Stimulated activated CD4-positive, alpha-beta T cell treated with anti-CD3 and anti-CD28 coated beads, TNF-alpha, amount 100 ng/mL, for 24 hours (primary cell): Measurements from ENCODE around the gene SLC22A15.
"Not testable (repeated sequence)": the region's sequence is repeated elsewhere in the genome, so short reads cannot be mapped to it uniquely, and the experiment has no call there.

ENCODE experiments used
- DNase-seq, 3 experiments: peaks; one replicate each; pipeline ENCODE4 v3.0.0-alpha.2; 2020; ENCODE audit warnings: low read depth in 3 of 3

SLC22A15 gene

DNA sequence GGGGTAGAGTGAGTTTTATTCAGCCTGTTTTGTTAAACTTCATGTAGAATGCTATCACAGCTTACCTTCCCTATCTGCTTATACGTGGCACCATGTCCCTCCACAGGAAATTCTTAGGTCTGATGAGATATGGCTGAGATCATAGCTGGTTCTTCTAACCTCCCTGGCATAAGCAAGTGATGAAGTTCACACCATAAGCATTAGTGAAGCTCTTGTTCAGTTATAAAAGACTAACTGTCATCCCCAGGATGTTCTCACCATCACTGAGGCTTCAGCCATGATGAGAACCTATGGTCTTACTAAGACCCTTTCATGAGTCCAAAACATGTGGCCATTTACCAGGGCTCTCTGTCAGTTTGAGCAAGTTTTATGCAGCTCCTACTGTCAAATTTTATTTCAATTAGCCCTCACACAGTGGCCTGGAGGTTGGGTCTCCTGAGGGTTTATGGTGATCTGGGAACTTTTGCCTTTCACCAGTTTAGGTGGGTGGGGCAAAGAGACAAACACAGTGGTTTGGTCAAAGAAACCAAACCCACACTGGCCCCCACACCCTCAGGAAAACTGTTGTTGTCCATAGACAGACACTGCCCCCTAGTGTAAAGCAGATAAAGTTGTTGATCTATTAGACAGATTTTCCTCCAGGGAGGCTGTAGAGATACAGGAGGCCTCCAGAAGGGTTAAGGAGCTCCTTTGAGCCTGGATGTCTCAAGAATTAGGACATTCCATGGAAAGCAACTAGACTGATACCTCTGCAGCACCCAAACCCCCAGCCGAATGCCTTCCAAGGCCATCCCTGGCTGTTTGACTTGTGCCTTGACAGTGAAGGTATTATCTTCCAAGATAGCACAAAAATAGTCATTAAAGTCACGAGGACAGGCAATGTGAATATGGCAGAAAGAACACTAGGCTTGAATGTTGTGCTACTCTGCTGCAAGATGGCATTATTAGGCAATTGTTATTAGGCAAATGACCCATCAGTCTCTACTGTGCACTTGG lies 5.0 kb downstream of the SLC22A15 start:
- no peak for DNase-seq

DNA sequence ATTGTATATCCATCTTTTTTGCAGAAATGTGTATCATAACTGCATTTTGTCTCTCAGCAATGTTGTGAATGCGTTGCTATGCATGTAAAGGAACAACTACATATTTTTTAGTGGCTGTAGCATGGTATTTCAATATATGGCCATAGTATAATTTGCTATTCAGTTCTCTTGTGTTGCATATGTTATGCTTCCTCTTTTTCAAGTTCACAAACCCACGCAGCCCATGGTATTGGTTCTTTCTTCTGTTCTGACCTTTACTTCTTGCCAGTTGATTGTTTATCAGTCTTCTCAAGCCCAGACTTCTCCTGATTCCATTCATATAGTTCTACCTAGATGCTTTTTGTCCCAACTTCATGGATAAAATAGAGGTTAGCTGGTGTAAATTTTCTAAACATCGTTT lies 6.1 kb downstream of the SLC22A15 start:
- DNase-seq = no peak

DNA sequence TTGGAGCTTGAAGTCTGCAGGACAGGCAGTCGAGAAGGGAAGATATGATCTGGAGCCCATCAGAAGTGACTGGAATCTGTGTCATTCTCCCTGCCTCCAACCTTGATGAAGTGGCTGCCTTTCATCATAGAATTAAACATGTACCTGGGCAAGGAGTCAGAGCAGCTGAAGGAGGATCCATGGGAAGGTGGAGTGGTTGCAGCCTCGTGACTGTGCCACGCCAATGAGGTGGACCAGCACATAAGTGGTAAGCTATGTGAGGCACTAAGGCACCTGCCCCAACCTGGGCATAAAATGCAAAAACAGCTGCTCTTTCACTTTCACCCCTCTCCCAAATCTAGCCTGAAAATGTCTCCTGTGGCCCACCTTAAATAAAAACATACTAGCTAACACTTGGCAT lies 7.3 kb downstream of the SLC22A15 start:
- no peak for DNase-seq

- no peak for DNase-seq
Observed at GRCh38 chr1:115987623-115988022, 11.3 kb downstream of the SLC22A15 start.

DNA sequence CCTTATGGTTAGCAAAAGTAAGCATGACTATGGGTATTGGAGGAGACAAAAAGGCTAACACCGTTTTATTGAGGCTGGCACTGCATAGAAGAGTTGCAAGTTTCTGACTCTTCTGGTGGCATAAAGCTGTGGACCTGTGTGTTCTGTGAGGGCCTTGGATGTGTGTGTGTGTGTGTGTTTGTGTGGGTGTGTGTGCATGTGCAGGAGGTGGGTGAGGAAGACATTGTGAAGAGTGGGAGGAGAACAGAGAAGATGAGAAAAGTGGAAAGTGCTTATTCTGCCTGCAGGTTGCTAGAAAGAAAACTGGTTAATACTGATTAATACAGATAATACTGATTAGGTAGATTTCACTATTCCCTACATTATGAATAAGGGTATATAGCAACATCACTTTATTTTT lies 12.6 kb downstream of the SLC22A15 start:
- no peak for DNase-seq

DNA sequence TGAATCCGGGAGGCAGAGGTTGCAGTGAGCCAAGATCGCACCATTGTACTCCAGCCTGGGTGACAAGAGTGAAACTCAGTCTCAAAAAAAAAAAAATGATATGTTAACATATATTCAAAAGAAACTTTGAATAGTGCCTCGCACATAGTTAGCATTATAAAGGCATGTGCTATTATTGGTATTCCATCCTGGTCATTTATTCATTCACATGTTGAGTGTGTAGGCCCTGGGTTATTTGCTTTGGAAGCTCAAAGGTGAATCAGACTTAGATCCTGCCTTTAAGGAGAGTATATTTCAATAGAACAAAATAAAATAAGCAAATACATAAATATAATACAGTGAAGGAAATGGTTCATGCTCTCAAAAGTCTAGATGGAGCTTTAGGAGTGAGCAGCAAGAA lies 13.4 kb downstream of the SLC22A15 start:
- no peak for DNase-seq

DNA sequence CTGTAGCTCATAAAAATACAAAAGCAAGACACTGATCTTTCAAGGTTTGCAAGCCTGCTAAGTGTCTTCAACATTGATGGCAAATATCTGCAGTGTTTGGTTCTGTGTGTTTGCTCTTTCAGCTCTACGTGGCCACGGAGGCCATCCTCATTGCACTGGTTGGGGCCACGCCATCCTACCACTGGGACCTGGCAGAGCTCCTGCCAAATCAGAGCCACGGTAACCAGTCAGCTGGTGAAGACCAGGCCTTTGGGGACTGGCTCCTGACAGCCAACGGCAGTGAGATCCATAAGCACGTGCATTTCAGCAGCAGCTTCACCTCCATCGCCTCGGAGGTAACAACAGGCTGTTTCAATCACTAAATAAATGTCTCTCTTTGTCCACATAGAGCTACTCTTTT lies 15.6 kb downstream of the SLC22A15 start:
- no peak for DNase-seq

GRCh38 chr1:115997921-115998320 lies 21.6 kb downstream of the SLC22A15 start:
- DNase-seq = not testable (repeated sequence)

GRCh38 chr1:116001739-116002487 lies 25.6 kb downstream of the SLC22A15 start:
- DNase-seq = no peak

DNA sequence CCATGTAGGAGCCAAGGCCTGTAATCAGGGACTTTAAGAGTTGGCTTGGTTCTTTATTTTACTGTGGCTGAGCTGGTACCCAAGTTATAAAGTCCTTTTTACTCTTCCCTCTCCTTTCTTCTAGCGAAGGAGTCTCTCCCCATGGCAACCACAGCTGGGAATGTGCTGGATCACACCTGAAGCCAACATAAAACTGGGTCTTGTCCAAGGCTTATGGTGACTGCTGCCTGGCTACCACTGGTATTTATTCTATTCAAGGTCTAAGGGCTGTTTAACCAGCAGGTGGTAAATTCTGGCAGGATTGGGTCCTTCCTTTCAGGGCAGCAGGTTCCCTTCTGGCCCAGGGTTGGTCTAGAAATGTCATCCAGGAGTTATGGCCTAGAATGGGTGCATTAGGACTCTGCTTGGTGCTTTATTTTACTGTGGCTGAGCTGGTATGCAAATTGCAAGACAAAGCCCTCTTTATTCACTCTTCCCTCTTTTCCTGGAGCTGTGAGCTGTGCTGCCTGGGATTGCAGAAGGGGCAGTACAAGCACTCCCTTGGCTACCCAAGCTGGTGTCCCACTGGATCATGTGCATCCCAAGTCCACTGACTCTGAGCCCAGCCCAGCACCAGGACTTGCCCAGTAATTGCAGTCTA lies 26.6 kb downstream of the SLC22A15 start:
- DNase-seq = no peak

- no peak for DNase-seq
Observed at GRCh38 chr1:116003823-116004222, 27.5 kb downstream of the SLC22A15 start.

- no peak for DNase-seq
Observed at GRCh38 chr1:116006486-116006964, 30.2 kb downstream of the SLC22A15 start.

- DNase-seq = no peak
Observed at GRCh38 chr1:116008656-116009390, 32.5 kb downstream of the SLC22A15 start.

GRCh38 chr1:116012716-116013115 lies 36.4 kb downstream of the SLC22A15 start:
- DNase-seq = no peak

GRCh38 chr1:116015679-116016078 lies 39.4 kb downstream of the SLC22A15 start:
- no peak for DNase-seq

GRCh38 chr1:116018007-116018406 lies 41.7 kb downstream of the SLC22A15 start:
- no peak for DNase-seq

- no peak for DNase-seq
Observed at GRCh38 chr1:116019653-116020253, 43.4 kb downstream of the SLC22A15 start.

GRCh38 chr1:116020668-116021272 lies 44.5 kb downstream of the SLC22A15 start:
- DNase-seq = peak; percentile 2 to 43 (median 17)

GRCh38 chr1:116024626-116025025 lies 48.3 kb downstream of the SLC22A15 start:
- no peak for DNase-seq

- no peak for DNase-seq
Observed at GRCh38 chr1:116026631-116027030, 50.3 kb downstream of the SLC22A15 start.
